Cerebellar cortex (tissue), 1 donor: Measurements from ENCODE around the gene ATP5MK.
"Not testable (repeated sequence)": the region's sequence is repeated elsewhere in the genome, so short reads cannot be mapped to it uniquely, and the experiment has no call there.

Experiments
- DNase-seq: peaks from one replicate; pipeline ENCODE4 v3.0.0-alpha.2; 2015; ENCODE audit warnings: low spot score

The ATP5MK gene

GRCh38 chr10:103396067-103396788 lies at the start of gene ATP5MK, which contains the start of gene PDCD11:
ATP5MK (minus strand) TSS chr10:103396475; CDS start chr10:103392457, 4,018 bp downstream.
PDCD11 (plus strand) TSS chr10:103396626; CDS start chr10:103398427, 1,801 bp downstream.
- DNase-seq: peak; percentile 99

GRCh38 chr10:103445366-103445765 lies 49.1 kb upstream of the ATP5MK start:
- DNase-seq: no peak

DNA sequence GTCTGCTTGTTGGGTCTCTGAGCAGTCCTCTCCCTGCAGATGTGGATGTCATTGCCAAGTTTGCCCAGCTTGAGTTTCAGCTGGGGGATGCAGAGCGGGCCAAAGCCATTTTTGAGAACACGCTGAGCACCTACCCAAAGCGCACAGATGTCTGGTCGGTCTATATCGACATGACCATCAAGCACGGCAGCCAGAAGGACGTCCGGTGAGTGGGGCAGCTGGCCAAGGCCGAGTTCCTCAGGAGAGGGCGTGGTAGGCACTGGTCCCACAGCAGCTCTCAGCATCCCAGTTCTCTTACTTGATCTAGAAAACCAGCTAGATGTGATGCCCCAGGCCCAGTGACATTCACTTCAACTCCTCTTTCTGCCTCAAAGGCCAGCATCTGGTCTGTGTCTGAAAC lies 48.2 kb upstream of the ATP5MK start:
- no peak for DNase-seq

GRCh38 chr10:103443475-103444185 lies 47.4 kb upstream of the ATP5MK start:
- DNase-seq: no peak

DNA sequence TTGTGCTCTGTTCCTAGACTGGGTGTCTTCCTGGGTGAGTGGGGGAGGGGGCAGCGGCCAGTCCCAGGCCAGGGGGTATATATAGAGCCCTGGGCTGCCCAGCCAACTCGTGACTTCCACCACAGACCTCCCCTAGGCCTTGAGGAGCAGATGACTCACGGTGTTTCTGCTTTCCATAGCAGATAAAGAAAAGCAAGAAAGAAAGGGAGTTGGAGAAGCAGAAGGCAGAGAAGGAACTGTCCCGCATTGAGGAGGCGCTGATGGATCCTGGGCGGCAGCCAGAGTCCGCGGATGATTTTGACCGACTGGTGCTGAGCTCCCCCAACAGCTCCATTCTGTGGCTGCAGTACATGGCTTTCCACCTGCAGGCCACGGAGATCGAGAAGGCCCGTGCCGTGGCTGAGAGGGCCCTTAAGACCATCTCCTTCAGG lies 45.8 kb upstream of the ATP5MK start:
- DNase-seq: no peak

- DNase-seq: no peak
Measured at GRCh38 chr10:103441611-103442010, 45.3 kb upstream of the ATP5MK start.

- no peak for DNase-seq
Measured at GRCh38 chr10:103441206-103441605, 44.9 kb upstream of the ATP5MK start.

DNA sequence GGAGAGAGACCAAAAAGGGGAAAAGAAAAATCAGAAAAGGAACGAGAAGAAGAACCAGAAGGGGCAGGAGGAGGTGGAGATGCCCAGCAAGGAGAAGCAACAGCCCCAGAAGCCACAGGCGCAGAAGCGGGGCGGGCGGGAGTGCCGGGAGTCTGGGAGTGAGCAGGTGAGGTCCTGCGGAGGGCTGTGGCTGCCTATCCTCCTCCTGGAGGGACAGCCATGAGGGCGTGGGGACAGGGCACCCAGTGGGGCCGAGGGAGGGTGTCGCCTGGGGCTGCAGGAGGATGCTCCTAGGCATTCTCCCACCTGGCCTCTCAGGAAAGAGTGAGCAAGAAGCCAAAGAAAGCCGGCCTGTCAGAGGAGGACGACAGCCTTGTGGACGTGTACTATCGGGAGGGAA lies 44.1 kb upstream of the ATP5MK start:
- DNase-seq: no peak

DNA sequence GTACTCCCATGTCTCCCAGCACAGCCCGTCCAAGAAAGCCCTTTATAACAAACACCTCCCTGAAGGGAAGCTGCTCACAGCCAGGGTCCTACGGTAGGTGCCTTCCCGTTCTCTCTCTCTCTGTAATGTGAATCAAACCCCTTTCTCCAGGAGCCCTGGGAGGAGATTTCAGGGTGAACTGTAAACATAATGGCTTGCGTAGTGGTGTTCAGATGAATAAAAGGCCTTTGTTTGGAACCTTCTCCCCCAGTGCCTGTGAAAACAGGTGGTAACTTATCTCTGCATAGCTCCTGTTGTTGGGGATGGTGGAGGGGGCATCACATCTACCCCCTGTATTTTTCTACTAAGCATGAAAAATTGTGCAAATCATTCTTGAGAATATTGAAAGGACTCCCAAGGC lies 43.5 kb upstream of the ATP5MK start:
- no peak for DNase-seq

DNA sequence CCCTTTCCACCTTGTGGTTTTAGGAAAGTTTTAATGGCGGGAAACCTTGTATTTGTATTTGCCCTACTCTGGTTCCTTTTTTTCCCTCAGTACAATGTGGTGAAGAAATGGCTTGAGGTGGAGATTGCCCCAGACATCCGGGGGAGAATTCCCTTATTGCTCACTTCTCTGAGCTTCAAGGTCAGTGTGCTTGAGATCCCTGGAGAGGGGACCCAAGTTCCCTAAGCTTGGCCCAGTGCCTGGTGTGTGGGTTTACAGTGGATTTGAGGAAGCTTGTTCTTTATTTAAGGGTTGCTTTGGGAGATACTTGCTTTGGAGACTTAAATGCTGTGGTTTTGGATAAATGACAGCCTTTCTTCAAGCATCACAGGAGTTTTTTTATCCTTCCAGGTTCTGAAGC lies 37.6 kb upstream of the ATP5MK start:
- no peak for DNase-seq

DNA sequence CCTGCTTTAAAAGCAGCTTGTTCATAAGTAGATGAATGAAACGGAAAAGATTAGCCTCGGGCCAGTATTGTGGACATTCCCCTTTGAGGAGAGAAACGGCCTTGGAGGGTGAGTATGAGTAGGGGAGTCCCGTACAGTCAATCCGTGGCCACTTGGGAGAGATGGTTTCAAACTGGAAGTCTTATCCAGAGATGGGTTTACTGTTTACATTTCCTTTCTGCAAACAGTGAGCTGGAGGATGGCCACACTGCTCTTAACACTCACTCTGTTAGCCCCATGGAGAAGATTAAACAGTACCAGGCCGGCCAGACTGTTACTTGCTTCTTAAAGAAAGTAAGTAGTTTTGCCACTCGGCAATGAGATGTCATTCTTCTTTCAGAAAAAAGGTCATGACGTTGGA lies 35.6 kb upstream of the ATP5MK start:
- DNase-seq: no peak

GRCh38 chr10:103429647-103430046 lies 33.4 kb upstream of the ATP5MK start:
- DNase-seq: no peak

- DNase-seq: no peak
Measured at GRCh38 chr10:103428989-103429643, 32.8 kb upstream of the ATP5MK start.

GRCh38 chr10:103427866-103428265 lies 31.6 kb upstream of the ATP5MK start:
- no peak for DNase-seq

DNA sequence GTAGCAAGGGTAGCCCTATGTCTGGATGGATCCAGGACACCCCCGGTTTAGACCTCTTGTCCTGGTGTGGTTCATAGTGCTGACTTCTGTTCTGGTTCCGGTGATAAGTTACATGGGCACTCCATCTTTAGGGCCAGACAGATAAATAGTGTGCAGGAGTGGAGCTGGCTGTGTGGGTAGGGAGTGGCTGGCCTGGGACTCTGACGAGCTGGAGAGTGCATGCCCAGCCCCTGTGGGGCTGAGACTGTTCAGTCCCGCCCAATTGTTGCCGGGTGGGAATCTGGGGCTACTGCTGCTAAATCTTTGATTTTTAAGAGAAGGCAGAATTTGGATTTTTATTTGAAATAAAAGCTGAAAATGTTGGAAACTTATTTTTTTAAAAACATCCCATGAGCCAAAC lies 27.5 kb upstream of the ATP5MK start:
- DNase-seq: no peak

- DNase-seq: no peak
Measured at GRCh38 chr10:103419101-103419500, 22.8 kb upstream of the ATP5MK start.

DNA sequence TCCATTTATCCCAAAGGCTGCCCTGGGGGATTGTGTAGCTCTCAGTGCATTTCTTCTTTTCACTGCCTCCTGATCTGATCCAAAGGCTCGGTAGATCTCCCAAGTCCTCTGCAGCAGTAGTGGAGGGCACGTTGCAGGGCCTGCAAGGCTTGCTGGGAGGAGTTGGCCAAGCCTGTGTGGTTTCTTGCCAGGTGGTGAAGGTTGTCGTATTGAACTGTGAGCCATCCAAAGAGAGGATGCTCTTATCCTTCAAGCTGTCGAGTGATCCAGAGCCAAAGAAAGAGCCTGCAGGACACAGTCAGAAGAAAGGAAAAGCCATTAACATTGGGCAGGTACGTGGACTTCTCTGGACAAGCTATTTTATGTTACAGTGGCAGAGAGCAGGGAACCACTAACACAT lies 21.3 kb upstream of the ATP5MK start:
- peak; percentile 87 for DNase-seq

GRCh38 chr10:103417148-103417469 lies 20.8 kb upstream of the ATP5MK start:
- DNase-seq: not testable (repeated sequence)

- DNase-seq: peak; percentile 88
Measured at GRCh38 chr10:103416436-103417147, 20.3 kb upstream of the ATP5MK start.

DNA sequence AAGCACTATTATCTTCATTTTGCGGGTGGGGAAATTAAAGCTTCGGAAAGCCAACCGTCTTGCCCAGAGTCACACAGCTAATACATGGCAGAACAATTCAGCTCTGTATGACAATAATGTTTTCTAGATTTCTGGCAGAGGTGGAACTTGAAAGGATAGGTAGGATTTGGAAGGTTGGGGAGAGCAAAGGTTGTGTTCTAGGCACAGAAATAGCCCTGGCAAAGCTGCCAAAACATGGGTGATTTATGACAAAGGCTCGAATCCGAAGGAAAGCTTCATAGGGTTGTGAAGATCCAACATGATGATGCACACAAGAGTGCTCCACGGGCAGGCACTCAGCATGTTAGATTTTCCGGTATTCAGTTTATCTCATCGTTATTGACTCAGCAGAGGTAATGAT lies 19.3 kb upstream of the ATP5MK start:
- no peak for DNase-seq

- DNase-seq: no peak
Measured at GRCh38 chr10:103413564-103413963, 17.3 kb upstream of the ATP5MK start.

- no peak for DNase-seq
Measured at GRCh38 chr10:103397191-103397825, 1.0 kb upstream of the ATP5MK start.
